ENCODE results near the gene IST1. TPM values are rescaled to one million over a fixed set of nuclear protein-coding genes. Genes with fewer than 3 reads are reported as not detected.

Gene IST1
- total and polyA plus RNA-seq, 4 donors: 33.8 to 95.3 (median 53.5) TPM

DNA sequence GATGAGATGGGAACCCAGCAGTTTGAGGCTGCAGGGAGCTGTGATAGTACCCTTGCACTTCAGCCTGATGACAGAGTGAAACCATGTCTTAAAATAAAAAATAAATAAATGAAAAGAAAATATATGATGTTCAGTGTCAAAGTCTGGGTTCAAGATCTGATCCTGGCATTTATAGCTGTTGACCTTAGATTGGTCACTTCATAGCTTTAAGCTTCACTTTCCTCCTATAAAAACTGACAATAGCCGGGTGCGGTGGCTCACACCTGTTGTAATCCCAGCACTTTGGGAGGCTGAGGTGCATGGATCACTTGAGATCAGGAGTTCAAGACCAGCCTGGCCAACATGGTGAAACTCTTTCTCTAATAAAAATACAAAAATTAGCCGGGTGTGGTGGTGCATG is 6.2 kb upstream of the IST1 start (continued):
- TF ChIP-seq REST (IDR thresholded peaks at IDR 0.05) (no peak), NR2F2 (IDR thresholded peaks at IDR 0.05) (no peak), JUND (IDR thresholded peaks at IDR 0.05) (no peak), FOXA1 (IDR thresholded peaks at IDR 0.05) (no peak), TAF1 (conservative IDR thresholded peaks at IDR 0.05) (no peak), HNF4G (IDR thresholded peaks at IDR 0.05) (no peak), SP1 (IDR thresholded peaks at IDR 0.05) (no peak)
- TF ChIP-seq, protein P1, sequence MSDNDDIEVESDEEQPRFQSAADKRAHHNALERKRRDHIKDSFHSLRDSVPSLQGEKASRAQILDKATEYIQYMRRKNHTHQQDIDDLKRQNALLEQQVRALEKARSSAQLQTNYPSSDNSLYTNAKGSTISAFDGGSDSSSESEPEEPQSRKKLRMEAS (IDR thresholded peaks at IDR 0.05): no peak

DNA sequence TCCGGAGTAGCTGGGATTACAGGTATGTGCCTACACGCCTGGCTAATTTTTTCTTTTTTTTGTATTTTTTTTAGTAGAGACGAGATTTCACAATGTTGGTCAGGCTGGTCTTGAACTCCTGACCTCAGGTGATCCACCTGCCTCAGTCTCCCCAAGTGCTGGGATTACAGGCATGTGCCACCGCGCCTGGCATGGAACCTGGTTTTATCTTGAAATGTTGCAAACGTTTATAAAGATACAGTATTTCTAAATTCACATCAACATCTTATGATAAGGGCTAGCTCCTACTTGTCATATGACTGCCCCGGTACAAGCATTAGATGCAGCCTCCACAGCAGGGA is 1.5 kb upstream of the IST1 start:
- peak overlapping the region in 2 of 3 donors; percentile 91 to 93 for H3K4me3 ChIP-seq (ENCODE audit: low read depth in 1 of 3, low read length in 3 of 3)
- H3K4me1 ChIP-seq (ENCODE audit: control insufficient read depth in 4 of 4, insufficient read depth in 4 of 4, low read length in 3 of 4): peaks cover 0 to 12% (median 8%) of the 10 kb centered on the region in 4 donors
- no peaks in the 10 kb centered on the region for H3K36me3 ChIP-seq (ENCODE audit: control insufficient read depth in 4 of 4, insufficient read depth in 3 of 4, low read depth in 1 of 4, low read length in 3 of 4)
- H3K27ac ChIP-seq (ENCODE audit: low read depth in 1 of 2, low read length in 2 of 2): peak overlapping the region; percentile 80 to 98
- 36% methylated on average over 7 of the region's 7 CpGs for WGBS
- H3K9me3 ChIP-seq (ENCODE audit: control insufficient read depth in 4 of 4, low read length in 3 of 4): no peaks in the 10 kb centered on the region
- H3K9ac ChIP-seq (ENCODE audit: low read depth in 1 of 2, low read length in 2 of 2): peak overlapping the region; percentile 76 to 92
- DNase-seq (ENCODE audit: low spot score): no peak
- TF ChIP-seq CTCF (IDR thresholded peaks at IDR 0.05; ENCODE audit: low read depth, low read length, missing input control): no peak
- TF ChIP-seq, protein P2, sequence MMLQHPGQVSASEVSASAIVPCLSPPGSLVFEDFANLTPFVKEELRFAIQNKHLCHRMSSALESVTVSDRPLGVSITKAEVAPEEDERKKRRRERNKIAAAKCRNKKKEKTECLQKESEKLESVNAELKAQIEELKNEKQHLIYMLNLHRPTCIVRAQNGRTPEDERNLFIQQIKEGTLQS (IDR thresholded peaks at IDR 0.05): no peak
- no peak for TF ChIP-seq REST (IDR thresholded peaks at IDR 0.05)
- H3K27me3 ChIP-seq (ENCODE audit: control insufficient read depth in 4 of 4, insufficient read depth in 4 of 4, low read length in 3 of 4): no peaks in the 10 kb centered on the region
